ENCODE results near the gene PHF21B.

PHF21B gene

DNA sequence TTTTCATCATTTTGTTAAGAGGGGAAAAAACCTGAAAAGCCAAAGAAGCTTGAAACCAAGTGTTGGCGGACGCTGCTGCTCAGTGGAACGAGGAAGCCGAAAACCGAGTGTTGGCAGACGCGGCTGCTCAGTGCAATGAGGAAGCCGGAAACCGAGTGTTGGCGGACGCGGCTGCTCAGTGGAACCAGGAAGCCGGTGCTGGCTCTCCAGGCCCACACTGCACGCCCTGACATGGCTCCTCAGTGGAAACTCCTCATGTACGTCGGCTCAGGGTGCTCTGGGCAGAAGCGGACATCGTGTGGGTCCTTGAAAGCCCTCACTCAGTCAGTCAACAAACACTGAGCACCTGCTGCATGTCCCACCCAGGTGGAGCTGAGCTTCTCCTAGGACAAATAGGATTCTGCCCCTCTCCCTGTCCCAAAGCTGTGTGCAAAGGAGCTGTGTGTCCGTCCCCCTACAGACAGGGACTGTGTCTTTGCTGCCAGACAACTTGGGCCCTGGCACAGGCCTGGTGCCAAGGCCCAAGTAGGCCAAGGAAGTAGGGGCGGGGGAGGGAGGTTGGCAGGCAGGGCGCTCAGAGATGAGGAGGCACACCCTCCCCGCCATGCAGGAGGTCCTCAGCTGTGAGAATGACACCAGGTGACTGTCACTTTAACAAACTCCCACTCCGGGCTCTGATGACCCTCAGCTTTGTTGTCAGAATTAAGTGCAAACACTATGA lies 37.3 kb downstream of the PHF21B start:
- H3K4ac ChIP-seq (ENCODE audit: low read length): no peak overlapping the region
- no peak overlapping the region for H2BK5ac ChIP-seq (ENCODE audit: low read length)
- H3K36me3 ChIP-seq (replicated peaks in 1 of 2; ENCODE audit: control insufficient read depth in 2 of 2, insufficient read depth in 2 of 2, low read length in 2 of 2): peaks cover 13 to 68% of the 10 kb centered on the region in 2 donors
- H4K91ac ChIP-seq (ENCODE audit: low read depth, low read length, poor library complexity): no peak overlapping the region
- H2BK12ac ChIP-seq (ENCODE audit: low read length): no peak overlapping the region
- H3K9me3 ChIP-seq (replicated peaks in 1 of 2; ENCODE audit: control insufficient read depth in 2 of 2, insufficient read depth in 1 of 2, low read depth in 1 of 2, low read length in 2 of 2): no peaks in the 10 kb centered on the region
- DNase-seq (ENCODE audit: low spot score): no peak
- H2BK15ac ChIP-seq (ENCODE audit: low read length): no peak overlapping the region
- peak overlapping the region; percentile 21 for H3K18ac ChIP-seq (ENCODE audit: low read length)
- no peak overlapping the region for H3K4me3 ChIP-seq (ENCODE audit: low read length in 2 of 2)
- no peak overlapping the region for H2BK120ac ChIP-seq (ENCODE audit: low read depth, low read length)
- peak overlapping the region; percentile 32 for H3K23ac ChIP-seq (ENCODE audit: low read depth, low read length, poor library complexity)
- H3K14ac ChIP-seq (ENCODE audit: low read length): peak overlapping the region; percentile 51
- H3K4me1 ChIP-seq (ENCODE audit: control insufficient read depth in 2 of 2, insufficient read depth in 1 of 2, low read depth in 1 of 2, low read length in 2 of 2): no peaks in the 10 kb centered on the region
- H2AFZ ChIP-seq (ENCODE audit: low read length): no peak overlapping the region
- H2AK5ac ChIP-seq (ENCODE audit: low read depth, low read length): no peak overlapping the region
- no peaks in the 10 kb centered on the region for H3K27me3 ChIP-seq (ENCODE audit: control insufficient read depth in 3 of 3, insufficient read depth in 3 of 3, low read depth in 1 of 3, low read length in 3 of 3)
- no peak overlapping the region for H4K8ac ChIP-seq (ENCODE audit: low read depth, low read length)
- no peak overlapping the region for H3K27ac ChIP-seq (replicated peaks; ENCODE audit: low read length)
- WGBS, 2 donors (ENCODE audit: extremely low coverage in 2 of 2, insufficient read length in 2 of 2, insufficient replicate concordance in 1 of 2): no CpG with 5 or more reads among the region's 23 CpGs
- no peak overlapping the region for H3K9ac ChIP-seq (ENCODE audit: low read depth, low read length, poor library complexity)
- no peak overlapping the region for H3K4me2 ChIP-seq (ENCODE audit: insufficient read depth, low read length, poor library complexity, severe bottlenecking)
- peaks cover 32% of the 10 kb centered on the region for H3K79me1 ChIP-seq (ENCODE audit: low read depth, low read length)

DNA sequence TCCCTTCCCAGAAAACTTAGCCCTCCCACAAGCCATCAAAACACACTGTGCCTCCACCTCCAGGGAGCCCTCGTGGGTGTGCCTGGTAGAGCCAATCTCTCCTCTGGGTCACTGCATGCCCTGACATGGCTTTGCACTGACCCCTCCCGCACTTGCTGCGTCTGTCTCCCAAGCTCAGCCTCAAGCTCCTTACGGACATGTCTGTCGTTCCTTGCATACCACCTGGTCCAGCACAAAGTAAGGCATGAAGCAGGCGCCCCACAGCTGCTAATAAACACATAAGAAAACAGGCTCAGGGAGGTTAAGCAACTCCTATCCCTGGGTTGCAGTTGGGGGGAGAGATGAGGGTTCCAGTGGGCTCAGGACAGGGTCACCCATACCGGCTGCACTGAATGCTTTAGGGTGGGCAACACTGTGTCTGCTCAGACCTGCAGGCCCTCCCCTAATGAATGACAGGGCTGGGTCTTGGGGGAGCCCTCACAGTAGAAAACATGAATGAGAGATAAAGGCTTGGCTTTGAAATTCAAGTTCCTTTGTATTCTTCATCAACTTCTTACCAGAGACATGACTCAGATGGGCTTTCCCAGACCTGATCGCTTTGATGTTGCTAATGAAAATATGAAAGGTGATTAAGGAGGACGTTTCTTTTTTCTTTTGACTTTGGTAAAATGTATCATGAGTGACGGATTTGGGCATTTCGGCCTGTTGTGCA lies 38.0 kb downstream of the PHF21B start:
- no peak overlapping the region for H3K4me3 ChIP-seq (ENCODE audit: low read length in 2 of 2)
- no peaks in the 10 kb centered on the region for H3K27me3 ChIP-seq (ENCODE audit: control insufficient read depth in 3 of 3, insufficient read depth in 3 of 3, low read depth in 1 of 3, low read length in 3 of 3)
- peak overlapping the region; percentile 49 for H3K18ac ChIP-seq (ENCODE audit: low read length)
- no peak overlapping the region for H3K14ac ChIP-seq (ENCODE audit: low read length)
- no peak overlapping the region for H4K8ac ChIP-seq (ENCODE audit: low read depth, low read length)
- no peak overlapping the region for H2BK15ac ChIP-seq (ENCODE audit: low read length)
- peaks cover 14 to 72% of the 10 kb centered on the region in 2 donors for H3K36me3 ChIP-seq (replicated peaks in 1 of 2; ENCODE audit: control insufficient read depth in 2 of 2, insufficient read depth in 2 of 2, low read length in 2 of 2)
- H3K27ac ChIP-seq (replicated peaks; ENCODE audit: low read length): no peak overlapping the region
- no peak overlapping the region for H2BK120ac ChIP-seq (ENCODE audit: low read depth, low read length)
- no peak overlapping the region for H3K4me2 ChIP-seq (ENCODE audit: insufficient read depth, low read length, poor library complexity, severe bottlenecking)
- no peak for DNase-seq (ENCODE audit: low spot score)
- no peak overlapping the region for H3K9ac ChIP-seq (ENCODE audit: low read depth, low read length, poor library complexity)
- H2AK5ac ChIP-seq (ENCODE audit: low read depth, low read length): no peak overlapping the region
- H2BK12ac ChIP-seq (ENCODE audit: low read length): no peak overlapping the region
- H2BK5ac ChIP-seq (ENCODE audit: low read length): no peak overlapping the region
- peak overlapping the region; percentile 27 for H3K23ac ChIP-seq (ENCODE audit: low read depth, low read length, poor library complexity)
- no peaks in the 10 kb centered on the region for H3K4me1 ChIP-seq (ENCODE audit: control insufficient read depth in 2 of 2, insufficient read depth in 1 of 2, low read depth in 1 of 2, low read length in 2 of 2)
- H4K91ac ChIP-seq (ENCODE audit: low read depth, low read length, poor library complexity): no peak overlapping the region
- peaks cover 32% of the 10 kb centered on the region for H3K79me1 ChIP-seq (ENCODE audit: low read depth, low read length)
- no peaks in the 10 kb centered on the region for H3K9me3 ChIP-seq (replicated peaks in 1 of 2; ENCODE audit: control insufficient read depth in 2 of 2, insufficient read depth in 1 of 2, low read depth in 1 of 2, low read length in 2 of 2)
- no peak overlapping the region for H2AFZ ChIP-seq (ENCODE audit: low read length)
- no peak overlapping the region for H3K4ac ChIP-seq (ENCODE audit: low read length)
- no CpG with 5 or more reads among the region's 11 CpGs for WGBS, 2 donors (ENCODE audit: extremely low coverage in 2 of 2, insufficient read length in 2 of 2, insufficient replicate concordance in 1 of 2)

- Histone ChIP-seq H3K4me1 (ENCODE audit: control insufficient read depth in 2 of 2, insufficient read depth in 1 of 2, low read depth in 1 of 2, low read length in 2 of 2) (no peaks in the 10 kb centered on the region), H3K4me3 (ENCODE audit: low read length in 2 of 2) (no peak overlapping the region), H3K79me1 (ENCODE audit: low read depth, low read length) (peaks cover 30% of the 10 kb centered on the region), H3K9ac (ENCODE audit: low read depth, low read length, poor library complexity) (no peak overlapping the region), H2BK15ac (ENCODE audit: low read length) (no peak overlapping the region), H2BK120ac (ENCODE audit: low read depth, low read length) (no peak overlapping the region), H3K4ac (ENCODE audit: low read length) (no peak overlapping the region), H4K91ac (ENCODE audit: low read depth, low read length, poor library complexity) (no peak overlapping the region), H3K14ac (ENCODE audit: low read length) (no peak overlapping the region), H2BK12ac (ENCODE audit: low read length) (no peak overlapping the region), H3K18ac (ENCODE audit: low read length) (no peak overlapping the region), H4K8ac (ENCODE audit: low read depth, low read length) (no peak overlapping the region), H2AFZ (ENCODE audit: low read length) (no peak overlapping the region), H2BK5ac (ENCODE audit: low read length) (no peak overlapping the region), H3K36me3 (replicated peaks in 1 of 2; ENCODE audit: control insufficient read depth in 2 of 2, insufficient read depth in 2 of 2, low read length in 2 of 2) (peaks cover 14 to 76% of the 10 kb centered on the region in 2 donors), H3K27me3 (ENCODE audit: control insufficient read depth in 3 of 3, insufficient read depth in 3 of 3, low read depth in 1 of 3, low read length in 3 of 3) (no peaks in the 10 kb centered on the region), H3K27ac (replicated peaks; ENCODE audit: low read length) (no peak overlapping the region), H2AK5ac (ENCODE audit: low read depth, low read length) (no peak overlapping the region), H3K9me3 (replicated peaks in 1 of 2; ENCODE audit: control insufficient read depth in 2 of 2, insufficient read depth in 1 of 2, low read depth in 1 of 2, low read length in 2 of 2) (no peaks in the 10 kb centered on the region), H3K23ac (ENCODE audit: low read depth, low read length, poor library complexity) (no peak overlapping the region), H3K4me2 (ENCODE audit: insufficient read depth, low read length, poor library complexity, severe bottlenecking) (no peak overlapping the region)
- no peak for DNase-seq (ENCODE audit: low spot score)
- no CpG with 5 or more reads among the region's 6 CpGs for WGBS, 2 donors (ENCODE audit: extremely low coverage in 2 of 2, insufficient read length in 2 of 2, insufficient replicate concordance in 1 of 2)
Observed at GRCh38 chr22:44970291-44970690, 39.5 kb downstream of the PHF21B start.

GRCh38 chr22:44969817-44970216 lies 40.0 kb downstream of the PHF21B start:
- H2BK5ac ChIP-seq (ENCODE audit: low read length): no peak overlapping the region
- no peak overlapping the region for H3K4me2 ChIP-seq (ENCODE audit: insufficient read depth, low read length, poor library complexity, severe bottlenecking)
- no peak overlapping the region for H2BK120ac ChIP-seq (ENCODE audit: low read depth, low read length)
- WGBS, 2 donors (ENCODE audit: extremely low coverage in 2 of 2, insufficient read length in 2 of 2, insufficient replicate concordance in 1 of 2): no CpG with 5 or more reads among the region's 9 CpGs
- no peaks in the 10 kb centered on the region for H3K4me1 ChIP-seq (ENCODE audit: control insufficient read depth in 2 of 2, insufficient read depth in 1 of 2, low read depth in 1 of 2, low read length in 2 of 2)
- no peak overlapping the region for H3K14ac ChIP-seq (ENCODE audit: low read length)
- no peak overlapping the region for H2AFZ ChIP-seq (ENCODE audit: low read length)
- H3K79me1 ChIP-seq (ENCODE audit: low read depth, low read length): peaks cover 26% of the 10 kb centered on the region
- no peak overlapping the region for H2AK5ac ChIP-seq (ENCODE audit: low read depth, low read length)
- H3K23ac ChIP-seq (ENCODE audit: low read depth, low read length, poor library complexity): no peak overlapping the region
- no peak overlapping the region for H3K27ac ChIP-seq (replicated peaks; ENCODE audit: low read length)
- H2BK15ac ChIP-seq (ENCODE audit: low read length): no peak overlapping the region
- H3K9ac ChIP-seq (ENCODE audit: low read depth, low read length, poor library complexity): no peak overlapping the region
- H2BK12ac ChIP-seq (ENCODE audit: low read length): no peak overlapping the region
- H4K8ac ChIP-seq (ENCODE audit: low read depth, low read length): no peak overlapping the region
- H3K4ac ChIP-seq (ENCODE audit: low read length): no peak overlapping the region
- H3K18ac ChIP-seq (ENCODE audit: low read length): no peak overlapping the region
- H3K36me3 ChIP-seq (replicated peaks in 1 of 2; ENCODE audit: control insufficient read depth in 2 of 2, insufficient read depth in 2 of 2, low read length in 2 of 2): peaks cover 13 to 71% of the 10 kb centered on the region in 2 donors
- no peak for DNase-seq (ENCODE audit: low spot score)
- no peak overlapping the region for H3K4me3 ChIP-seq (ENCODE audit: low read length in 2 of 2)
- no peaks in the 10 kb centered on the region for H3K27me3 ChIP-seq (ENCODE audit: control insufficient read depth in 3 of 3, insufficient read depth in 3 of 3, low read depth in 1 of 3, low read length in 3 of 3)
- H3K9me3 ChIP-seq (replicated peaks in 1 of 2; ENCODE audit: control insufficient read depth in 2 of 2, insufficient read depth in 1 of 2, low read depth in 1 of 2, low read length in 2 of 2): no peaks in the 10 kb centered on the region
- no peak overlapping the region for H4K91ac ChIP-seq (ENCODE audit: low read depth, low read length, poor library complexity)
